HG03159 (cell line): Measurements from ENCODE around the gene SERPINB7.

Source experiments
- ATAC-seq: cut with Tn5 transposase; IDR thresholded peaks from one replicate; pipeline ENCODE4 v1.9.1; 2021; ENCODE audit warnings: mild to moderate bottlenecking, moderate library complexity; ENCODE audit not compliant: unreplicated experiment

SERPINB7 gene

GRCh38 chr18:63837590-63837989 lies 62.4 kb downstream of the SERPINB7 start:
- ATAC-seq: no peak

- ATAC-seq: no peak
Measured at GRCh38 chr18:63843008-63843407, 67.8 kb downstream of the SERPINB7 start.

GRCh38 chr18:63844254-63844653 lies 69.0 kb downstream of the SERPINB7 start:
- ATAC-seq: peak; percentile 48

GRCh38 chr18:63848159-63848558 lies 72.9 kb downstream of the SERPINB7 start:
- ATAC-seq: peak; percentile 57

GRCh38 chr18:63850020-63850419 lies 74.8 kb downstream of the SERPINB7 start:
- peak; percentile 64 for ATAC-seq

- ATAC-seq: no peak
Measured at GRCh38 chr18:63850636-63851035, 75.4 kb downstream of the SERPINB7 start.
